HepG2 (cell line): ENCODE results near the gene SEC23IP. TPM values are rescaled to one million over a fixed set of nuclear protein-coding genes. Genes with fewer than 3 reads are reported as not detected.
A peak's percentile ranks its signal among the peaks of the same experiment; 100 is the strongest.

Source experiments
- FOXA3 ChIP-seq: IDR thresholded peaks from 2 replicates; pipeline ENCODE4 v1.6.1; 2016; ENCODE audit warnings: missing genetic modification reagents, missing compliant biosample characterization
- FOXJ3 ChIP-seq: sonication (generic); formaldehyde crosslinking; IDR thresholded peaks from 2 replicates; pipeline ENCODE4 v1.4.0; 2020; ENCODE audit warnings: missing genetic modification reagents, mild to moderate bottlenecking, borderline replicate concordance
- GLI4 ChIP-seq: sonication (generic); formaldehyde crosslinking; IDR thresholded peaks from 2 replicates; pipeline ENCODE4 v1.5.1; 2020; ENCODE audit warnings: missing genetic modification reagents, mild to moderate bottlenecking, moderate library complexity, borderline replicate concordance
- HOXA3 ChIP-seq: sonication (generic); formaldehyde crosslinking; IDR thresholded peaks from 2 replicates; pipeline ENCODE4 v1.5.0; 2020; ENCODE audit warnings: missing genetic modification reagents
- KMT2B ChIP-seq: IDR thresholded peaks from 2 replicates; pipeline ENCODE4 v1.6.1; 2016; ENCODE audit warnings: missing genetic modification reagents, missing compliant biosample characterization
- NCOR1 ChIP-seq: fragments of 200-600 bp; sonication (generic); IDR thresholded peaks from 2 replicates; pipeline ENCODE4 v1.7.0; 2017; ENCODE audit warnings: antibody characterized with exemption, low read length, borderline replicate concordance
- SIN3A ChIP-seq: IDR thresholded peaks from 2 replicates; pipeline ENCODE4 v1.6.1; 2011; ENCODE audit warnings: low read depth, mild to moderate bottlenecking, control low read depth, low read length, borderline replicate concordance
- SOX6 ChIP-seq, 2 experiments: fragments of 450-650 bp in 1 of 2; sonication (generic) in 1 of 2; formaldehyde crosslinking in 1 of 2; IDR thresholded peaks; 2 replicates each; pipeline versions ENCODE4 v1.4.0 to v1.6.1; 2017 to 2020; ENCODE audit warnings: antibody characterized with exemption in 1 of 2, mild to moderate bottlenecking in 1 of 2, missing genetic modification reagents in 1 of 2
- TFAP4 ChIP-seq: sonication (generic); IDR thresholded peaks from 2 replicates; pipeline ENCODE4 v1.6.1; 2016; ENCODE audit warnings: low read depth, borderline replicate concordance
- TGIF2 ChIP-seq: IDR thresholded peaks from 2 replicates; pipeline ENCODE4 v1.6.1; 2016; ENCODE audit warnings: control low read depth, missing compliant biosample characterization
- YEATS4 ChIP-seq: sonication (generic); formaldehyde crosslinking; IDR thresholded peaks from 2 replicates; pipeline ENCODE4 v1.4.0; 2020; ENCODE audit warnings: missing genetic modification reagents, borderline replicate concordance
- ZNF24 ChIP-seq: fragments of 450-650 bp; IDR thresholded peaks from 2 replicates; pipeline ENCODE4 v1.6.1; 2017; ENCODE audit warnings: antibody characterized with exemption, mild to moderate bottlenecking
- ZNF292 ChIP-seq: sonication (generic); formaldehyde crosslinking; IDR thresholded peaks from 2 replicates; pipeline ENCODE4 v1.8.1; 2022; ENCODE audit warnings: mild to moderate bottlenecking, low read depth, missing genetic modification reagents, borderline replicate concordance
- ZNF331 ChIP-seq: sonication (generic); formaldehyde crosslinking; IDR thresholded peaks from 2 replicates; pipeline ENCODE4 v1.4.0; 2020; ENCODE audit warnings: missing genetic modification reagents
- ZNF629 ChIP-seq: sonication (generic); formaldehyde crosslinking; conservative IDR thresholded peaks from 2 replicates; pipeline ENCODE4 v1.5.0; 2020; ENCODE audit warnings: missing genetic modification reagents
- polyA plus RNA-seq, 8 experiments: library from polyadenylated mRNA; depleted of rRNA in 3 of 8; stranded (reverse) in 7 of 8; unstranded in 1 of 8; fragments of >200 nt; fragmentation: Illumina TruSeq in 4 of 8; extraction: Trizol in 4 of 8; gene quantifications; 2 replicates each; pipeline versions ENCODE4 v1.2.1 to v1.2.3, GENCODE V29; 2011 to 2016; ENCODE audit warnings: low read depth in 4 of 8, missing spikeins in 1 of 8, mixed read lengths in 1 of 8; ENCODE audit not compliant: insufficient read depth in 1 of 8
- total RNA-seq, 5 experiments: library from RNA; depleted of rRNA; stranded (reverse); fragments of >200 nt; fragmentation: Illumina TruSeq; extraction: Trizol; gene quantifications; 2 replicates each; pipeline ENCODE4 v1.2.3, GENCODE V29; 2016; ENCODE audit warnings: low read depth in 1 of 5
- TF ChIP-seq, protein P1 (sequence below): sonication (generic); formaldehyde crosslinking; IDR thresholded peaks from 2 replicates; pipeline ENCODE4 v1.5.1; 2020; ENCODE audit warnings: missing genetic modification reagents, mild to moderate bottlenecking, borderline replicate concordance
- TF ChIP-seq, protein P2 (sequence below): IDR thresholded peaks from 2 replicates; pipeline ENCODE4 v1.6.1; 2016; ENCODE audit warnings: mild to moderate bottlenecking
- TF ChIP-seq, protein P3 (sequence below): sonication (generic); formaldehyde crosslinking; IDR thresholded peaks from 2 replicates; pipeline ENCODE4 v1.5.0; 2020; ENCODE audit warnings: mild to moderate bottlenecking, missing genetic modification reagents, borderline replicate concordance
- TF ChIP-seq, protein P4 (sequence below): sonication (generic); formaldehyde crosslinking; IDR thresholded peaks from 2 replicates; pipeline ENCODE4 v1.5.0; 2020; ENCODE audit warnings: missing genetic modification reagents

The SEC23IP gene
- total and polyA plus RNA-seq, 2 of the 13 experiments (the other 11 are each of a cell fraction or from before 2014, with no cell fraction given) = 32.3 to 57.7 TPM

DNA sequence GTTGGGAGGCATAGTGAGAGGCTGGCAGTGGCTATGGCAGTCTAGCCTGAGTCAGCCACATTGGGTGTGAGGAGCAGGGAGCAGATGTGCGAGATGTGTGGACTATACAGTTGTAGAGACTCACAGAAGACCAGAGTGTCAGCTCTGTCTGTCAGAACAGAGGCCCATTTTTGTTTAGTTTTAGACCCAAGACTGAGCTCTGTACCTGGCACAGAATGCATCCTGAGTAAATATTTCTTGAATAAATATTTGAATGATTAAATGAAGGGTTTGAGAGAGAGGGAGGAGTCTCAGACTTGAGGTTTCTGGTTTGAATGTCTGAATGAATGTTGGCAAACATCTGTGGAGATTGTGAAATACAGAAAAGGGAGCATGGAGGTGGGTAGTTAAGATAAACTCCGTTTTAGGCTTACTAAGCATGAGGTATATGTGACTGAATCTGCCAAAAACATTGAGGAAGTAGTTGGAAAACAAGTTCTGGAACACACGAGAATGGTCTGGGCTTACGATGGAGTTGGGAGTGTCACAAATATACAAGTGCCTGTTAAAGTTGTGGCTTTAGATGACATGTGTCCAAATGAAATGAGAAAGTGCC lies 3.6 kb downstream of the SEC23IP start (continued):
- TF ChIP-seq GLI4 (CRISPR knock-in tag) (no peak), HOXA3 (CRISPR knock-in tag) (peak; percentile 23; the same call in 1 of the 2 replicates), YEATS4 (CRISPR knock-in tag) (peak; percentile 56; the same call in 1 of the 2 replicates), ZNF331 (CRISPR knock-in tag) (no peak), ZNF292 (CRISPR knock-in tag) (0 out of 2 replicates have a peak, but pooled peaks have one; percentile 35), TFAP4 (peak; percentile 50; the same call in 1 of the 2 replicates), NCOR1 (peak; percentile 33; the same call in 1 of the 2 replicates), FOXJ3 (peak; percentile 73; the same call in 1 of the 2 replicates), ZNF24 (0 out of 2 replicates have a peak, but pooled peaks have one; percentile 24), KMT2B (0 out of 2 replicates have a peak, but pooled peaks have one; percentile 32), ZNF629 (CRISPR knock-in tag) (peak; percentile 61), TGIF2 (CRISPR knock-in tag) (peak; percentile 68), SOX6 (IDR thresholded peaks at IDR 0.05) (no peak), SOX6 (CRISPR knock-in tag; IDR thresholded peaks at IDR 0.05) (peak; percentile 16; the same call in 1 of the 2 replicates), SIN3A (0 out of 2 replicates have a peak, but pooled peaks have one; percentile 30), FOXA3 (CRISPR knock-in tag) (peak; percentile 71; the same call in 1 of the 2 replicates)
- TF ChIP-seq, protein P1, sequence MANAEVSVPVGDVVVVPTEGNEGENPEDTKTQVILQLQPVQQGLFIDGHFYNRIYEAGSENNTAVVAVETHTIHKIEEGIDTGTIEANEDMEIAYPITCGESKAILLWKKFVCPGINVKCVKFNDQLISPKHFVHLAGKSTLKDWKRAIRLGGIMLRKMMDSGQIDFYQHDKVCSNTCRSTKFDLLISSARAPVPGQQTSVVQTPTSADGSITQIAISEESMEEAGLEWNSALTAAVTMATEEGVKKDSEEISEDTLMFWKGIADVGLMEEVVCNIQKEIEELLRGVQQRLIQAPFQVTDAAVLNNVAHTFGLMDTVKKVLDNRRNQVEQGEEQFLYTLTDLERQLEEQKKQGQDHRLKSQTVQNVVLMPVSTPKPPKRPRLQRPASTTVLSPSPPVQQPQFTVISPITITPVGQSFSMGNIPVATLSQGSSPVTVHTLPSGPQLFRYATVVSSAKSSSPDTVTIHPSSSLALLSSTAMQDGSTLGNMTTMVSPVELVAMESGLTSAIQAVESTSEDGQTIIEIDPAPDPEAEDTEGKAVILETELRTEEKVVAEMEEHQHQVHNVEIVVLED (CRISPR knock-in tag) = 0 out of 2 replicates have a peak, but pooled peaks have one; percentile 10
- TF ChIP-seq, protein P2, sequence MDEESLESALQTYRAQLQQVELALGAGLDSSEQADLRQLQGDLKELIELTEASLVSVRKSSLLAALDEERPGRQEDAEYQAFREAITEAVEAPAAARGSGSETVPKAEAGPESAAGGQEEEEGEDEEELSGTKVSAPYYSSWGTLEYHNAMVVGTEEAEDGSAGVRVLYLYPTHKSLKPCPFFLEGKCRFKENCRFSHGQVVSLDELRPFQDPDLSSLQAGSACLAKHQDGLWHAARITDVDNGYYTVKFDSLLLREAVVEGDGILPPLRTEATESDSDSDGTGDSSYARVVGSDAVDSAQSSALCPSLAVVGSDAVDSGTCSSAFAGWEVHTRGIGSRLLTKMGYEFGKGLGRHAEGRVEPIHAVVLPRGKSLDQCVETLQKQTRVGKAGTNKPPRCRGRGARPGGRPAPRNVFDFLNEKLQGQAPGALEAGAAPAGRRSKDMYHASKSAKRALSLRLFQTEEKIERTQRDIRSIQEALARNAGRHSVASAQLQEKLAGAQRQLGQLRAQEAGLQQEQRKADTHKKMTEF = no peak; the same call in none of the 2 replicates
- TF ChIP-seq, protein P3, sequence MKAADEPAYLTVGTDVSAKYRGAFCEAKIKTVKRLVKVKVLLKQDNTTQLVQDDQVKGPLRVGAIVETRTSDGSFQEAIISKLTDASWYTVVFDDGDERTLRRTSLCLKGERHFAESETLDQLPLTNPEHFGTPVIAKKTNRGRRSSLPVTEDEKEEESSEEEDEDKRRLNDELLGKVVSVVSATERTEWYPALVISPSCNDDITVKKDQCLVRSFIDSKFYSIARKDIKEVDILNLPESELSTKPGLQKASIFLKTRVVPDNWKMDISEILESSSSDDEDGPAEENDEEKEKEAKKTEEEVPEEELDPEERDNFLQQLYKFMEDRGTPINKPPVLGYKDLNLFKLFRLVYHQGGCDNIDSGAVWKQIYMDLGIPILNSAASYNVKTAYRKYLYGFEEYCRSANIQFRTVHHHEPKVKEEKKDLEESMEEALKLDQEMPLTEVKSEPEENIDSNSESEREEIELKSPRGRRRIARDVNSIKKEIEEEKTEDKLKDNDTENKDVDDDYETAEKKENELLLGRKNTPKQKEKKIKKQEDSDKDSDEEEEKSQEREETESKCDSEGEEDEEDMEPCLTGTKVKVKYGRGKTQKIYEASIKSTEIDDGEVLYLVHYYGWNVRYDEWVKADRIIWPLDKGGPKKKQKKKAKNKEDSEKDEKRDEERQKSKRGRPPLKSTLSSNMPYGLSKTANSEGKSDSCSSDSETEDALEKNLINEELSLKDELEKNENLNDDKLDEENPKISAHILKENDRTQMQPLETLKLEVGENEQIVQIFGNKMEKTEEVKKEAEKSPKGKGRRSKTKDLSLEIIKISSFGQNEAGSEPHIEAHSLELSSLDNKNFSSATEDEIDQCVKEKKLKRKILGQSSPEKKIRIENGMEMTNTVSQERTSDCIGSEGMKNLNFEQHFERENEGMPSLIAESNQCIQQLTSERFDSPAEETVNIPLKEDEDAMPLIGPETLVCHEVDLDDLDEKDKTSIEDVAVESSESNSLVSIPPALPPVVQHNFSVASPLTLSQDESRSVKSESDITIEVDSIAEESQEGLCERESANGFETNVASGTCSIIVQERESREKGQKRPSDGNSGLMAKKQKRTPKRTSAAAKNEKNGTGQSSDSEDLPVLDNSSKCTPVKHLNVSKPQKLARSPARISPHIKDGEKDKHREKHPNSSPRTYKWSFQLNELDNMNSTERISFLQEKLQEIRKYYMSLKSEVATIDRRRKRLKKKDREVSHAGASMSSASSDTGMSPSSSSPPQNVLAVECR (CRISPR knock-in tag) = peak; percentile 38; the same call in 1 of the 2 replicates
- TF ChIP-seq, protein P4, sequence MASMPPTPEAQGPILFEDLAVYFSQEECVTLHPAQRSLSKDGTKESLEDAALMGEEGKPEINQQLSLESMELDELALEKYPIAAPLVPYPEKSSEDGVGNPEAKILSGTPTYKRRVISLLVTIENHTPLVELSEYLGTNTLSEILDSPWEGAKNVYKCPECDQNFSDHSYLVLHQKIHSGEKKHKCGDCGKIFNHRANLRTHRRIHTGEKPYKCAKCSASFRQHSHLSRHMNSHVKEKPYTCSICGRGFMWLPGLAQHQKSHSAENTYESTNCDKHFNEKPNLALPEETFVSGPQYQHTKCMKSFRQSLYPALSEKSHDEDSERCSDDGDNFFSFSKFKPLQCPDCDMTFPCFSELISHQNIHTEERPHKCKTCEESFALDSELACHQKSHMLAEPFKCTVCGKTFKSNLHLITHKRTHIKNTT = no peak
